Measurements from ENCODE around the gene ALPK3.

ALPK3 gene

GRCh38 chr15:84890670-84891162 lies 73.6 kb downstream of the ALPK3 start:
- DNase-seq, result no peak

- DNase-seq, result no peak
These were observed 74.2 kb downstream of the ALPK3 start for GRCh38 chr15:84891339-84891738.

DNA sequence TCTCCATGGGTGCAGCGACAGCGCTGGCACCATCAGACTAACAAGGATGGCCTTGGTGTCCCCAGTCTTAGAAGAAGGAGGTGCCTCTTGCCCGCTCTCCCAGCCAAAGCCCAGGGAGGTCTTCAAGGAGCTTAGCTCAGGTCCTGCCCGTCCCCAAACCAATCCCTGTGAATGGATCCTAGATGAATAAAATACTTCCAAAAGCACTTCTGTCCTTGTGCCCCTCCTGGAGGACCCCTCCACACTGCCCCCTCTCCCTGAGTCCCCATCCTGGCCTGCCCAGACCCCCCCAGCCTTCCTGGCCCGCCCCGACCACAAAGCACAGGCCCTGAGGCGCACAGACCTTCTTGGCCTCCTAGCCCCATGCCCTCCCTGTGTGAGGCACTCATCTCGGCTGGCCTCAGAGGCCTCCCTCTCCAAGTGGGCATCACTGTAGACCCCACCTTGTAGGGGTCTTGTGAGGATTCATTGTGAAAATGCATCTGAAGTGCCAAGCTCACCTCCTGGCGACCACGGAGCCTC lies 75.7 kb downstream of the ALPK3 start:
- no peak for DNase-seq

- DNase-seq, result no peak
These were observed 76.5 kb downstream of the ALPK3 start for GRCh38 chr15:84893607-84894006.

- DNase-seq, result no peak
These were observed 77.7 kb downstream of the ALPK3 start for GRCh38 chr15:84894736-84895425.

GRCh38 chr15:84898761-84899160 lies 81.6 kb downstream of the ALPK3 start:
- DNase-seq, result no peak

DNA sequence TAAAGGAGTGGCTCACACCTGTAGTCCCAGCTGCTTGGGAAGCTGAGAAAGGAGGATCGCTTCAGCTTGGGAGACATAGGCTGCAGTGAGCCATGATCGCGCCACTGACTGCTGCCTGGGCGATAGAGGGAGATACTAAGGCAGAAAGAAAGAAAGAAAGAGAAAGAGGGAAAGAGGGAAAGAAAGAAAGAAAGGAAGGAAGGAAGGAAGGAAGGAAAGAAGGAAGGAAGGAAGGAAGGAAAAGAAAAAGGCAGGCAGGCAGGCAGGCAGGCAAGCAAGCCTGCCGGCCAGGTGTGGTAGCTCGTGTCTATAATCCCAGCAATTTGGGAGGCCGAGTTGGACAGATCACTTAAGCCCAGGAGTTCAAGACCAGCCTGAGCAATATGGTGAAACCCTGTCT lies 82.6 kb downstream of the ALPK3 start:
- no peak for DNase-seq

DNA sequence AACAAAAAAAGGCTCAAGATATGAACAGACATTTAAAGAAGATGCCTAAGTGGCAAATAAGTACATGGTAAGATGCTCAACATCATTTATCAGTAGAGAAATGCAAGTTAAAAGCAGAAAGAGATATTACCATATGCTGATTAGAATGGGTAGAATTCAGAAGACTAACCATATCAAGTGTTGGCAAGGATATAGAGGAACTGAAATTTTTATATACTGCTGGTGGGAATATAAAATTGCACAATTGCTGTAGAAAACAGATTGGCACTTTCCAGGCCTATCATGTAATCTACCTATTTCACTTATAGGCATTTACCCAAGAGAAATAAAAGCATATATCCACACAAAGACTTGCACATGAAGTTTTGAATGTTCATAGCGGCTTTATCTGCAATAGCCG lies 84.4 kb downstream of the ALPK3 start:
- no peak for DNase-seq

DNA sequence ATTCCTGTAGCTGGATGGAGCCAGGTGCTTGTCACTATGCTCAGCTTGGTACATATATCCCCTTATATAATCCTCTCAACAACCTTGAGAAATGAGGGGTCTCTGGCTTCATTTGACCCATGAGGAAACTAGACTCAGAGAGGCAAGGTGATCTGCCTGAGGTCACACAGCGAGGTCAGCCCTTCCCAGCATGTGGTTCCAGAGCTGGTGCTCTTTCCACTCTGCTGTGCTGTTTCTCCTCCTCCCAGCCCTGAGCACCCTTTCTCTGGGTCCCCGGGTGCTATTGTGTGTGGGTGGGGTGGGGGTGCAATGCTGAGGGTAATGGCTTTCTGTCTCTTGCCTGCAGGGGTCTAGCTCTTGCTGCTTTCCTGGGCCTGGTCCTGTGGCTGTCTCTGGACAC lies 86.6 kb downstream of the ALPK3 start:
- no peak for DNase-seq

GRCh38 chr15:84904419-84904818 lies 87.3 kb downstream of the ALPK3 start:
- no peak for DNase-seq

GRCh38 chr15:84905016-84905916 lies 88.1 kb downstream of the ALPK3 start:
- DNase-seq, result no peak

DNA sequence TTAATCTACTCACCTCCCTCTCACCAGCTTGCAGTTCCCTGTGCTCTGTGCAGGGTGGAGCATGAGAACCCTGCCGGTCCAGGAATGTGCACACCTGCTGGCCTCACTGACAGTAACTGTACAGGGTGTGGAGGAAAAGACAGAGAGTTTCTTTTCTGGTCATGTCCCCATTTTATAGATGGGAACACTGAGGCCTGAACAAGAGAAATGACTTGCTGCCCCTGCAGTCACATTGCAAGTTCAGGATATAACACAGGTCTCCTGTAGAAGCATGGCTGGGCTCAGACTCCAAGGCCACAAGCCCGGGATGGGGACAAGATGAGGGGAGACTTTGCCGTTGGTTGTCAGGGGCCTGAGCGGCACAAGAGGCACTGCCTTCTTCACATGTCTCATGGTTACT lies 90.6 kb downstream of the ALPK3 start:
- DNase-seq, result no peak

DNA sequence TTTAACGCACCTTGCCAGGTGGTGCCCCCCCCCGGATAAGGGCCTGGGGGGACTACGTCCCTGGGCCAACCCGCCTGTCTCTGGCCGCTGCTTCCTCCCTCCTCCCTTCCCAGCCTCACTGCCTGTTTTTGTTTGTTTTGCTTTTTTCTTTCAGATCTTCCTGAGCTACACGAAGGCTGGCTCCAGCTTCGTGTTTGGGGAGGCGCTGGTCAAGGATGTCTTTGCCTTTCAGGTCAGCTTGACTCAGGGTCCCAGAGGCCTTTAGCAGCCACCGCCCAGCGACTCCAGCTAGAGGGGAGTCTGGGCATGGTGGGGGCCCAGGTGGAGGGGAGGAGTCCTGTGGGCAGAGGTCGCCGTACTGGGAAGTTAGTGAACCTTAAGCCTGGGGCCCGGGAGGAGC lies 91.4 kb downstream of the ALPK3 start:
- DNase-seq, result no peak

- DNase-seq, result no peak
These were observed 91.9 kb downstream of the ALPK3 start for GRCh38 chr15:84909029-84909428.

GRCh38 chr15:84909782-84910181 lies 92.6 kb downstream of the ALPK3 start:
- DNase-seq, result no peak

DNA sequence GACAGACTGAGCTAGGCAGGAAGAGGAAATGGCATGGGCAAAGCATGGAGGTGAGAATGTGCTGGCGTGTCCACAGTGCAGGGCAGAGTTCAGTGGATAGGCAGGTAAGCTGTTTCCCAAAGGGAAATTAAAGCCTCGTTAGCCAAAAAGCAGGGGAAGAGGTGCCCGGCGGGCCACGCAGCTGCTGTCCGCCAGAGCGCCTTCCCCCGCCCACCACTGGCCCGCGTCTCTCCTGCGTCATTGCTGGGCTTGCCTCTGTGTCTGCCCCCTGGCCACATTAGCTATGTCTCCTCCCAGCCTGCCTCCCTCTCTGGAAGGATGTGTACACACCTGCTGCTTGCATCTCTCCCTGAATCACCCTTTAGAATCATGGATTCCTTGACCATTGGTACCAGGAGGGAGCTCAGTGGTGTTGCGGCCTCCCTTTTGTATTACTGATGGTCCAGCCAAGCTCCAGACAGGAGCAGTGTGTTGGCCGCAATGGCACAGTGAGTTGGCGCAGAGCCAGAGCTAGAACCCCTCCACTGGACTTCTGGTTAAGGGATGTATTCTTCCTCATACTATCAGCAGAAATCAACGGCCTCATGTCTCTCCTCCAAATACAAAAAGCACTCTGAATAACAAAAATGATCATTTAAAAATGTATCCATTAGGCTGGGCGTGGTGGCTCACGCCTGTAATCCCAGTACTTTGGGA lies 93.9 kb downstream of the ALPK3 start:
- no peak for DNase-seq

- peak in 30 of 51 donors; percentile 3 to 77 (median 26) for DNase-seq
These were observed 94.9 kb downstream of the ALPK3 start for GRCh38 chr15:84911879-84912660.

- no peak for DNase-seq
These were observed 96.2 kb downstream of the ALPK3 start for GRCh38 chr15:84913360-84913723.

DNA sequence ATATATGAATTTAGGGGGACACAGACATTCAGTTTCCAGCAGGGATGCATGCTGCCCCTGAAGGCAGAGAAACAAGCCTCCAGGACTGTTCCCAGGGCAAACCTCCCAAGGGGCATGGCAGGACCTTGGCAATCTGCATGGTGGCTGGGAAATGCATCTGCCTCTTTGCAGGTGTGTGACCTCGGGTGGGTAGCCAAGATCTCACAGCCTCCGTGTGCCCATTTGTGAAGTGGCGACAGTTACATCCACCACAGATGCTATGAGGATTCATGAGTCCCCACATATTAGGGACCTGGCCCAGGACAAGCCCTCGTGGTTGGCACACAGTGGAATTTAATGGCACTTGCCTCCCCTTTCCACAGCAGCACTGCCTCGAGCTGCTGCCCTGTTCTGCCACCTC lies 97.2 kb downstream of the ALPK3 start:
- DNase-seq, result no peak

- peak in 6 of 51 donors; percentile 6 to 42 (median 12) for DNase-seq
These were observed 97.9 kb downstream of the ALPK3 start for GRCh38 chr15:84914909-84915605.

DNA sequence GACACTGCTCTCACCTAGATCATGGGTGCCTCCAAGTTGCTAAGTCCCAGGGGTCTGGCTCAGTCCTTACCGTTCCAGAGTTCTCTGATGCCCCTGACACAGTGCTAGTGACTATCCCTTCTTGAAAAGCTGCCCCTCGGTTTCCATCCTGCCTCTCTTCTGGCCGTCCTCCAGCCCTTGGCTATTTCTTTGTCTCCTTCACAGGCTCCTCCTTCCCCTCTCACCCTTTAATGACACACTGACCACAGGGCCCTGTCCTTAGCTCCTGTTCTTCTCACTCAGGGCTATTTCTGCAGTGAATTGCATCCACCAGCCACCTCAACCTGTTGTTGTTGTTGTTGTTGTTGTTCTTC lies 98.4 kb downstream of the ALPK3 start:
- no peak for DNase-seq
